GM12878 (cell line): ENCODE measurements around the gene PTPRM. TPM values are rescaled to one million over a fixed set of nuclear protein-coding genes. Genes with fewer than 3 reads are reported as not detected.

Experiments used
- ATAC-seq: fragments of 200-7000 bp; cut with Tn5 transposase; 3 replicates; pipeline ENCODE4 v1.9.1; 2020; ENCODE audit warnings: mild to moderate bottlenecking, moderate library complexity
- BruUV-seq: library from RNA; stranded (reverse); fragments of 400-500 nt; replicated peaks from 2 replicates; lab custom pipeline; 2021; lab: Mats Ljungman, UMichigan
- CTCF ChIA-PET: fragments of 300-600 bp; sonication (Branson Sonifier 250); formaldehyde crosslinking; extraction: SDS; loops from one replicate; lab custom pipeline; 2021; ENCODE audit warnings: inconsistent platforms; lab: Yijun Ruan, JAX
- POLR2A ChIA-PET: fragments of 350-600 bp; formaldehyde crosslinking; extraction: SDS; loops from one replicate; lab custom pipeline; 2021; ENCODE audit warnings: inconsistent platforms; lab: Charles Lee
- RAD21 ChIA-PET: fragments of 300-600 bp; sonication (Branson Sonifier 250); formaldehyde crosslinking; loops from one replicate; lab custom pipeline; 2023; ENCODE audit warnings: antibody characterized with exemption; ENCODE audit not compliant: unreplicated experiment; lab: Charles Lee
- SMC1A ChIA-PET: fragments of 300-600 bp; sonication (Branson Sonifier 250); formaldehyde crosslinking; loops from one replicate; lab custom pipeline; 2023; ENCODE audit not compliant: unreplicated experiment, uncharacterized antibody; lab: Charles Lee
- DNase-seq: peaks from one replicate; pipeline ENCODE4 v3.0.0-alpha.2; 2011; ENCODE audit warnings: low read depth, low spot score
- FAIRE-seq: peaks from 3 replicates; lab custom pipeline; 2011; peaks lifted over from hg19 to GRCh38; lab: Jason Lieb, UNC
- H2AFZ ChIP-seq: 2 replicates; pipeline ENCODE4 v1.6.0; 2011; ENCODE audit warnings: low read depth, low read length, control low read depth; ENCODE audit not compliant: control insufficient read depth
- H3K27ac ChIP-seq: 2 replicates; pipeline ENCODE4 v1.5.1; 2011; ENCODE audit warnings: control low read depth; ENCODE audit not compliant: control insufficient read depth, insufficient read depth
- H3K27me3 ChIP-seq, 2 experiments: replicated peaks in 1 of 2; 2 replicates each; pipeline versions ENCODE4 v1.6.0 to v1.6.1; 2011; ENCODE audit warnings: low read length in 1 of 2; ENCODE audit not compliant: control insufficient read depth in 2 of 2, insufficient read depth in 2 of 2
- H3K36me3 ChIP-seq, 2 experiments: 2 replicates each; pipeline ENCODE4 v1.5.1; 2011; ENCODE audit warnings: low read length in 1 of 2; ENCODE audit not compliant: control insufficient read depth in 2 of 2, insufficient read depth in 2 of 2
- H3K4me1 ChIP-seq: 2 replicates; pipeline ENCODE4 v1.6.1; 2011; ENCODE audit warnings: mild to moderate bottlenecking, low read length, moderate library complexity, mixed read lengths; ENCODE audit not compliant: control insufficient read depth, insufficient read depth
- H3K4me2 ChIP-seq: 2 replicates; pipeline ENCODE4 v1.6.0; 2011; ENCODE audit warnings: control low read depth; ENCODE audit not compliant: control insufficient read depth, insufficient read depth
- H3K4me3 ChIP-seq: fragments of 200-600 bp; sonication (generic); 2 replicates; pipeline ENCODE4 v1.5.1; 2016
- H3K79me2 ChIP-seq: 2 replicates; pipeline ENCODE4 v1.6.0; 2011; ENCODE audit warnings: low read length; ENCODE audit not compliant: control insufficient read depth, insufficient read depth
- H3K9ac ChIP-seq: 2 replicates; pipeline ENCODE4 v1.8.0; 2011; ENCODE audit warnings: low read length, control low read depth, mixed read lengths; ENCODE audit not compliant: control insufficient read depth, insufficient read depth
- H3K9me3 ChIP-seq: replicated peaks from 3 replicates; pipeline ENCODE4 v1.5.1; 2011; ENCODE audit warnings: mild to moderate bottlenecking, low read length; ENCODE audit not compliant: control insufficient read depth, insufficient read depth
- H4K20me1 ChIP-seq: 2 replicates; pipeline ENCODE4 v1.6.0; 2011; ENCODE audit not compliant: control insufficient read depth, insufficient read depth
- CBX3 ChIP-seq: fragments of 200-600 bp; sonication (generic); IDR thresholded peaks from 2 replicates; pipeline ENCODE4 v1.6.1; 2016; ENCODE audit warnings: low read depth, borderline replicate concordance
- GATAD2B ChIP-seq: fragments of 450-650 bp; conservative IDR thresholded peaks from 2 replicates; pipeline ENCODE4 v1.6.1; 2017; ENCODE audit warnings: low read depth, mild to moderate bottlenecking, moderate library complexity
- HDAC2 ChIP-seq: fragments of 200-600 bp; sonication (generic); IDR thresholded peaks from 2 replicates; pipeline ENCODE4 v1.6.1; 2017
- KDM1A ChIP-seq: fragments of 200-600 bp; sonication (generic); IDR thresholded peaks from 2 replicates; pipeline ENCODE4 v1.6.1; 2016; ENCODE audit warnings: borderline replicate concordance
- KLF5 ChIP-seq: fragments of 450-650 bp; IDR thresholded peaks from 2 replicates; pipeline ENCODE4 v1.6.1; 2014; ENCODE audit warnings: mild to moderate bottlenecking; ENCODE audit not compliant: partially characterized antibody
- LARP7 ChIP-seq: fragments of 450-650 bp; IDR thresholded peaks from 2 replicates; pipeline ENCODE4 v1.6.1; 2017; ENCODE audit warnings: mild to moderate bottlenecking
- MXI1 ChIP-seq: fragments of 150-350 bp; IDR thresholded peaks from 2 replicates; pipeline ENCODE4 v1.6.1; 2011; ENCODE audit warnings: low read depth, mild to moderate bottlenecking, inconsistent platforms, low read length, improper control_type of control experiment
- PML ChIP-seq: IDR thresholded peaks from 2 replicates; pipeline ENCODE4 v1.6.1; 2012; ENCODE audit warnings: low read length, inconsistent platforms
- SIN3A ChIP-seq: IDR thresholded peaks from 2 replicates; pipeline ENCODE4 v1.6.1; 2012; ENCODE audit warnings: low read depth, low read length, improper control_type of control experiment
- SREBF2 ChIP-seq: IDR thresholded peaks from 2 replicates; pipeline ENCODE4 v1.6.1; 2012; ENCODE audit warnings: mild to moderate bottlenecking, low read length
- SUZ12 ChIP-seq: fragments of 200-600 bp; sonication (generic); IDR thresholded peaks from one replicate; pipeline ENCODE4 v1.6.1; 2018; ENCODE audit warnings: antibody characterized with exemption, mild to moderate bottlenecking; ENCODE audit not compliant: unreplicated experiment
- TBL1XR1 ChIP-seq: IDR thresholded peaks from 2 replicates; pipeline ENCODE4 v1.6.1; 2012; ENCODE audit warnings: low read depth, low read length, improper control_type of control experiment
- TCF12 ChIP-seq: IDR thresholded peaks from 2 replicates; pipeline ENCODE4 v1.6.1; 2011; ENCODE audit warnings: low read depth, mild to moderate bottlenecking, low read length
- ZNF207 ChIP-seq: fragments of 450-650 bp; IDR thresholded peaks from 2 replicates; pipeline ENCODE4 v1.6.1; 2014; ENCODE audit warnings: antibody characterized with exemption, mild to moderate bottlenecking, borderline replicate concordance
- ZSCAN29 ChIP-seq: fragments of 450-650 bp; IDR thresholded peaks from 2 replicates; pipeline ENCODE4 v1.6.1; 2017; ENCODE audit warnings: mild to moderate bottlenecking, moderate library complexity
- WGBS: methylation state at CpG from one replicate; pipeline ENCODE4 v1.1.6; 2016; ENCODE audit warnings: low lambda C conversion rate; ENCODE audit not compliant: insufficient replicate concordance, insufficient coverage; ENCODE audit errors: missing lambda C conversion rate; 5-methylcytosine and 5-hydroxymethylcytosine counted together
- in situ Hi-C: fragments of 300-500 bp; cut with MboI; formaldehyde crosslinking; loops from 9 replicates; pipeline ENCODE4 v1.14.3; 2018; ENCODE audit warnings: mixed read lengths
- intact Hi-C: fragments of 100-400 bp; cut with micrococcal nuclease; formaldehyde crosslinking; loops from one replicate; pipeline ENCODE4 v1.14.2; 2022; ENCODE audit not compliant: unreplicated experiment
- polyA plus RNA-seq, 11 experiments: library from polyadenylated mRNA; depleted of rRNA in 4 of 11; unstranded in 6 of 11; stranded (reverse) in 5 of 11; fragments of >200 nt; fragmentation: Nextera tagmentation in 4 of 11; fragmentation: Illumina TruSeq in 1 of 11; extraction: Ambion mirVana in 4 of 11; extraction: Trizol in 1 of 11; gene quantifications; 1 replicate in 1 of 11; 2 replicates in 10 of 11; pipeline versions ENCODE4 v1.2.1 to v1.2.3, GENCODE V29; 2011 to 2016; ENCODE audit warnings: inconsistent platforms in 2 of 11, missing spikeins in 2 of 11, low read depth in 1 of 11
- total RNA-seq, 4 experiments: library from RNA; depleted of rRNA in 3 of 4; stranded (reverse); fragments of >200 nt in 3 of 4; fragmentation: Illumina TruSeq in 1 of 4; extraction: Trizol in 1 of 4; gene quantifications; 2 replicates each; pipeline versions ENCODE4 v1.2.1 to v1.2.3, GENCODE V29; 2013 to 2021
- TF ChIP-seq, protein P1 (sequence below): IDR thresholded peaks from 2 replicates; pipeline ENCODE4 v1.6.1; 2012; ENCODE audit warnings: low read depth, low read length, improper control_type of control experiment
- TF ChIP-seq, protein P2 (sequence below): fragments of 450-650 bp; conservative IDR thresholded peaks from 2 replicates; pipeline ENCODE4 v1.6.1; 2017; ENCODE audit warnings: mild to moderate bottlenecking, moderate library complexity
- TF ChIP-seq, protein P3 (sequence below): IDR thresholded peaks from 2 replicates; pipeline ENCODE4 v1.6.1; 2011; ENCODE audit warnings: borderline replicate concordance, low read depth, mild to moderate bottlenecking, moderate library complexity, mixed read lengths, low read length; ENCODE audit not compliant: insufficient read depth; ENCODE audit errors: extremely low read length
- TF ChIP-seq, protein P4 (sequence below): fragments of 450-650 bp; IDR thresholded peaks from 2 replicates; pipeline ENCODE4 v1.6.1; 2014; ENCODE audit warnings: mild to moderate bottlenecking

The PTPRM gene
- total and polyA plus RNA-seq, 10 of the 15 experiments (the other 5 are each of a cell fraction or from before 2014, with no cell fraction given), result 0.07 to 22.6 (median 0.60) TPM

DNA sequence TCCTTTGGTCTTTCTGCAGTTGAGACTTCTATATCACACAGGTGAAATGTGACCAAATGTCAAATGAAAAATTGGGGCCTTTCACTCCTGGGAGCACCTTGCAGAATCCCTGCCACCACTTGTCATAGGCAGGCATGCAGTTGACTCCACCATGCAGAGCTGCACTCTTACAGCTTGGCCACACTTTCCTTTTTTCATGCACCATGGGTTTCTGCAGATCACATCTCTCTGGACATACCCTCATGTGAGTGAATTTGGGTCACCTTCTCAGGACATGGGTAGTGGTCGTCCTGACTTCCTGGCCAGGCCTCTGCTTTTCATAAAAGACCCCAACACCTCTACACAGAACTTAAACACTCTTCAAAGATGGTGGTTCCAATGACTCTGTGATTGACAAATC is 887.0 kb downstream of the PTPRM start (continued):
- no peak for TF ChIP-seq KDM1A
- no peak for TF ChIP-seq ZSCAN29
- TF ChIP-seq, protein P1, sequence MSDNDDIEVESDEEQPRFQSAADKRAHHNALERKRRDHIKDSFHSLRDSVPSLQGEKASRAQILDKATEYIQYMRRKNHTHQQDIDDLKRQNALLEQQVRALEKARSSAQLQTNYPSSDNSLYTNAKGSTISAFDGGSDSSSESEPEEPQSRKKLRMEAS, result no peak
- TF ChIP-seq CBX3, result no peak
- TF ChIP-seq HDAC2, result no peak
- TF ChIP-seq MXI1, result no peak

DNA sequence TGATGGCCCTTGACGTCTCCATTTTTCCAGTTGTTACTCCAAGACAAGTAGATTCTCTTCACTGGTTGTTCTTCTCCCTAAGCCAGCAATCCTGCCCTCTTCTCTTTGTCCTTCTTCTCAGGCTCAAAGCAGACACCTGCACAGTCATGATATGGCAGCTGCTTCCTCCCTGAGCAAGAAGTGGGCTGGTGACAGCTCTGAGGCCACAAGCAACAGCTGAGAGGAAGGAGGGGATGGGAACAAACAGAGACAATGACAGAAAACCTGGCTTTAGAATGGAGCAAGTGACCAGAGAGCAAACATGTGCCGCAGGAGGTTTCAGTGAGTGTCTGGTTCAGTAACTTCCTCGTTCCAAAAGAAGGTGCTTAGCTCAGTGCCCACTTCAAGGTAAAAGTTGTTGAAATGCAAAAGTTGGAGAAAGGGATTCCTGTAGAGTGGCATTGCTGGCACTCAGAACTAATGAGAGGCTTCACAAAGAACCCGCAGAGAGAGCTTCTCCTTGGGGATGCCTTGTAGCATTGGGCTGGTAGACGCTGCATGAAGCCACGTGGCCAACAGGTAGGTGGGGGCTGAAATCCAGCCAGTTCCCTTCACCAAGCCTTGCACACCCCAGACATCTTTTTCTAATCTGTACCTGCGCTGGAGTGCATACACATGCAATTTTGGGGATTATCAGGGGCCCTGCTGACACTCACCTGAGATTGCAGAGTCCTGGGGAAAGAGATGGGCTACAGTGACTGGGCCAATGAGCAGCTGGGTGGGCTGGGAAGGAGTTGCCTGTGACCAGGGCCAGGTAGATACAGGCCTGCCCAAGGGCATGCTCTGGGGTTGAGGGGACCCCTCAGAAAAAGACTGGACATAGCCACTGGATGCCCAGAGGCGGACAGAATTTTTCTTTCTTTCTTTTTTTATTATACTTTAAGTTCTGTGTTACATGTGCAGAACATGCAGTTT is 888.8 kb downstream of the PTPRM start:
- ChIA-PET POLR2A (no interaction called here), RAD21 (interaction anchor here (0.6 kb wide), 1 partner anchor 148 kb away, joined by 3 read pairs; no protein-coding TSS in a partner anchor), CTCF (no interaction called here), SMC1A (no interaction called here)
- DNase-seq (no peak), ATAC-seq (no peak), FAIRE-seq (no peak)
- WGBS, result 19% methylated on average over 8 of the region's 8 CpGs
- no peak overlapping the region for H3K27ac ChIP-seq
- no peaks in the 10 kb centered on the region for H3K36me3 ChIP-seq
- H3K79me2 ChIP-seq, result no peaks in the 10 kb centered on the region
- H2AFZ ChIP-seq, result no peak overlapping the region
- H3K9me3 ChIP-seq, result no peaks in the 10 kb centered on the region
- H4K20me1 ChIP-seq, result no peaks in the 10 kb centered on the region
- intact Hi-C loops, result no loop called here
- BruUV-seq, result no TSS peak
- in situ Hi-C loops, result no loop called here
- no peak overlapping the region for H3K9ac ChIP-seq
- H3K4me3 ChIP-seq, result no peak overlapping the region
- H3K27me3 ChIP-seq, result no peaks in the 10 kb centered on the region; a peak in 1 of 4 replicates
- H3K4me1 ChIP-seq, result no peaks in the 10 kb centered on the region
- H3K4me2 ChIP-seq, result no peak overlapping the region
- TF ChIP-seq, protein P2, sequence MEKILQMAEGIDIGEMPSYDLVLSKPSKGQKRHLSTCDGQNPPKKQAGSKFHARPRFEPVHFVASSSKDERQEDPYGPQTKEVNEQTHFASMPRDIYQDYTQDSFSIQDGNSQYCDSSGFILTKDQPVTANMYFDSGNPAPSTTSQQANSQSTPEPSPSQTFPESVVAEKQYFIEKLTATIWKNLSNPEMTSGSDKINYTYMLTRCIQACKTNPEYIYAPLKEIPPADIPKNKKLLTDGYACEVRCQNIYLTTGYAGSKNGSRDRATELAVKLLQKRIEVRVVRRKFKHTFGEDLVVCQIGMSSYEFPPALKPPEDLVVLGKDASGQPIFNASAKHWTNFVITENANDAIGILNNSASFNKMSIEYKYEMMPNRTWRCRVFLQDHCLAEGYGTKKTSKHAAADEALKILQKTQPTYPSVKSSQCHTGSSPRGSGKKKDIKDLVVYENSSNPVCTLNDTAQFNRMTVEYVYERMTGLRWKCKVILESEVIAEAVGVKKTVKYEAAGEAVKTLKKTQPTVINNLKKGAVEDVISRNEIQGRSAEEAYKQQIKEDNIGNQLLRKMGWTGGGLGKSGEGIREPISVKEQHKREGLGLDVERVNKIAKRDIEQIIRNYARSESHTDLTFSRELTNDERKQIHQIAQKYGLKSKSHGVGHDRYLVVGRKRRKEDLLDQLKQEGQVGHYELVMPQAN, result no peak
- TF ChIP-seq, protein P3, sequence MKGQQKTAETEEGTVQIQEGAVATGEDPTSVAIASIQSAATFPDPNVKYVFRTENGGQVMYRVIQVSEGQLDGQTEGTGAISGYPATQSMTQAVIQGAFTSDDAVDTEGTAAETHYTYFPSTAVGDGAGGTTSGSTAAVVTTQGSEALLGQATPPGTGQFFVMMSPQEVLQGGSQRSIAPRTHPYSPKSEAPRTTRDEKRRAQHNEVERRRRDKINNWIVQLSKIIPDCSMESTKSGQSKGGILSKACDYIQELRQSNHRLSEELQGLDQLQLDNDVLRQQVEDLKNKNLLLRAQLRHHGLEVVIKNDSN, result no peak
- no peak for TF ChIP-seq KLF5
- TF ChIP-seq SIN3A, result no peak
- TF ChIP-seq PML, result no peak
- TF ChIP-seq, protein P4, sequence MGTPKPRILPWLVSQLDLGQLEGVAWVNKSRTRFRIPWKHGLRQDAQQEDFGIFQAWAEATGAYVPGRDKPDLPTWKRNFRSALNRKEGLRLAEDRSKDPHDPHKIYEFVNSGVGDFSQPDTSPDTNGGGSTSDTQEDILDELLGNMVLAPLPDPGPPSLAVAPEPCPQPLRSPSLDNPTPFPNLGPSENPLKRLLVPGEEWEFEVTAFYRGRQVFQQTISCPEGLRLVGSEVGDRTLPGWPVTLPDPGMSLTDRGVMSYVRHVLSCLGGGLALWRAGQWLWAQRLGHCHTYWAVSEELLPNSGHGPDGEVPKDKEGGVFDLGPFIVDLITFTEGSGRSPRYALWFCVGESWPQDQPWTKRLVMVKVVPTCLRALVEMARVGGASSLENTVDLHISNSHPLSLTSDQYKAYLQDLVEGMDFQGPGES, result no peak
- no peak for TF ChIP-seq LARP7
- TF ChIP-seq TBL1XR1, result no peak
- no peak for TF ChIP-seq SUZ12
- no peak for TF ChIP-seq ZNF207
- TF ChIP-seq SREBF2, result no peak
- TF ChIP-seq TCF12, result no peak
- no peak for TF ChIP-seq GATAD2B
